HG02642 (cell line): ENCODE measurements around the gene GALR2.
"Not testable (repeated sequence)": the region's sequence is repeated elsewhere in the genome, so short reads cannot be mapped to it uniquely, and the experiment has no call there.

ENCODE experiments used
- ATAC-seq: cut with Tn5 transposase; IDR thresholded peaks from one replicate; pipeline ENCODE4 v1.9.1; 2021; ENCODE audit warnings: mild to moderate bottlenecking; ENCODE audit not compliant: unreplicated experiment, poor library complexity

GALR2 gene

GRCh38 chr17:76074390-76075363 lies at the start of gene GALR2:
Gene GALR2, plus strand, starts transcription at chr17:76074781. Its CDS starts 103 bp downstream, at chr17:76074884.
- no peak for ATAC-seq

GRCh38 chr17:76025294-76025693 lies 49.3 kb upstream of the GALR2 start:
- no peak for ATAC-seq

GRCh38 chr17:76026714-76027158 lies 47.8 kb upstream of the GALR2 start:
- ATAC-seq: no peak

GRCh38 chr17:76027159-76027839 lies 47.3 kb upstream of the GALR2 start, which contains the start of gene EVPL:
Gene EVPL, minus strand, starts transcription at chr17:76027306. Its CDS starts 108 bp downstream, at chr17:76027198.
- no peak for ATAC-seq

GRCh38 chr17:76032073-76032779 lies 42.4 kb upstream of the GALR2 start:
- no peak for ATAC-seq

GRCh38 chr17:76032780-76033108 lies 41.8 kb upstream of the GALR2 start:
- ATAC-seq: no peak

- ATAC-seq: no peak
Measured at GRCh38 chr17:76033139-76033538, 41.4 kb upstream of the GALR2 start.

GRCh38 chr17:76034428-76035350 lies 39.9 kb upstream of the GALR2 start:
- no peak for ATAC-seq

- ATAC-seq: no peak
Measured at GRCh38 chr17:76036497-76037261, 37.9 kb upstream of the GALR2 start.

GRCh38 chr17:76038050-76038449 lies 36.5 kb upstream of the GALR2 start:
- no peak for ATAC-seq

- ATAC-seq: no peak
Measured at GRCh38 chr17:76039121-76039520, 35.5 kb upstream of the GALR2 start.

GRCh38 chr17:76040376-76040775 lies 34.2 kb upstream of the GALR2 start:
- no peak for ATAC-seq

GRCh38 chr17:76042868-76043267 lies 31.7 kb upstream of the GALR2 start:
- ATAC-seq: not testable (repeated sequence)

- not testable (repeated sequence) for ATAC-seq
Measured at GRCh38 chr17:76044475-76045007, 30.0 kb upstream of the GALR2 start.

- ATAC-seq: no peak
Measured at GRCh38 chr17:76046064-76046463, 28.5 kb upstream of the GALR2 start.

GRCh38 chr17:76048025-76048605 lies 26.5 kb upstream of the GALR2 start:
- ATAC-seq: no peak

GRCh38 chr17:76048711-76049110 lies 25.9 kb upstream of the GALR2 start:
- no peak for ATAC-seq

GRCh38 chr17:76049239-76049638 lies 25.3 kb upstream of the GALR2 start:
- ATAC-seq: no peak
